PC-9 (cell line): ENCODE results near the gene ANKS6. TPM values are rescaled to one million over a fixed set of nuclear protein-coding genes. Genes with fewer than 3 reads are reported as not detected.

Source experiments
- BruUV-seq: library from RNA; stranded (reverse); fragments of 400-500 nt; replicated peaks from 2 replicates; lab custom pipeline; 2021; lab: Mats Ljungman, UMichigan
- CTCF ChIA-PET: fragments of 300-600 bp; sonication (Branson Sonifier 250); formaldehyde crosslinking; loops from one replicate; lab custom pipeline; 2022; ENCODE audit warnings: antibody characterized with exemption; lab: Charles Lee
- POLR2A ChIA-PET: fragments of 300-600 bp; sonication (Branson Sonifier 250); formaldehyde crosslinking; loops from one replicate; lab custom pipeline; 2022; ENCODE audit warnings: antibody characterized with exemption; ENCODE audit not compliant: unreplicated experiment; lab: Charles Lee
- DNase-seq, 2 experiments: peaks; one replicate each; pipeline versions ENCODE4 v3.0.0 to v3.0.0-alpha.2; 2015 to 2022; ENCODE audit warnings: mixed read lengths in 1 of 2
- H2AFZ ChIP-seq: fragments of 200-600 bp; sonication (generic); 2 replicates; pipeline ENCODE4 v1.8.1; 2017; ENCODE audit warnings: antibody characterized with exemption
- H3F3A ChIP-seq: fragments of 200-600 bp; sonication (generic); 2 replicates; pipeline ENCODE4 v1.8.1; 2017; ENCODE audit warnings: antibody characterized with exemption, mild to moderate bottlenecking, low read depth; ENCODE audit not compliant: insufficient read depth
- H3K27ac ChIP-seq: fragments of 200-600 bp; sonication (generic); 2 replicates; pipeline ENCODE4 v1.6.1; 2016; ENCODE audit warnings: mixed run types
- H3K27me3 ChIP-seq: fragments of 200-600 bp; sonication (generic); 2 replicates; pipeline ENCODE4 v1.6.1; 2016; ENCODE audit warnings: low read depth, mixed run types; ENCODE audit not compliant: insufficient read depth
- H3K36me3 ChIP-seq: fragments of 200-600 bp; sonication (generic); 2 replicates; pipeline ENCODE4 v1.6.1; 2016; ENCODE audit warnings: low read depth, mixed run types
- H3K4me1 ChIP-seq: fragments of 200-600 bp; sonication (generic); replicated peaks from 2 replicates; pipeline ENCODE4 v1.6.1; 2016; ENCODE audit warnings: mixed run types; ENCODE audit not compliant: insufficient read depth
- H3K4me2 ChIP-seq: fragments of 200-600 bp; sonication (generic); 2 replicates; pipeline ENCODE4 v1.6.1; 2017; ENCODE audit warnings: mixed run types
- H3K4me3 ChIP-seq: fragments of 200-600 bp; sonication (generic); 2 replicates; pipeline ENCODE4 v1.6.1; 2016; ENCODE audit warnings: mixed run types
- H3K79me2 ChIP-seq: fragments of 200-600 bp; sonication (generic); 2 replicates; pipeline ENCODE4 v1.6.1; 2017; ENCODE audit warnings: low read depth, mixed run types
- H3K9me2 ChIP-seq: fragments of 200-600 bp; sonication (generic); 2 replicates; pipeline ENCODE4 v1.8.1; 2017; ENCODE audit warnings: mild to moderate bottlenecking; ENCODE audit not compliant: insufficient read depth
- H3K9me3 ChIP-seq: fragments of 200-600 bp; sonication (generic); 2 replicates; pipeline ENCODE4 v1.8.1; 2016; ENCODE audit warnings: low read depth; ENCODE audit not compliant: insufficient read depth
- H4K20me1 ChIP-seq: fragments of 200-600 bp; sonication (generic); 2 replicates; pipeline ENCODE4 v1.8.1; 2017; ENCODE audit not compliant: insufficient read depth
- EZH2 ChIP-seq: fragments of 200-600 bp; sonication (generic); IDR thresholded peaks from 2 replicates; pipeline ENCODE4 v1.8.0; 2017; ENCODE audit warnings: antibody characterized with exemption, low read depth
- intact Hi-C: fragments of 100-400 bp; cut with micrococcal nuclease; formaldehyde crosslinking; loops from one replicate; pipeline ENCODE4 v1.10.0; 2022; ENCODE audit not compliant: unreplicated experiment
- total RNA-seq: library from RNA; stranded (reverse); gene quantifications from 2 replicates; pipeline ENCODE4 v1.2.3, GENCODE V29; 2021
- TF ChIP-seq, protein P1 (sequence below): fragments of 200-600 bp; sonication (generic); conservative IDR thresholded peaks from 2 replicates; pipeline ENCODE4 v1.6.1; 2017; ENCODE audit warnings: mixed run types, antibody characterized with exemption, mild to moderate bottlenecking, moderate library complexity

Gene ANKS6
- total RNA-seq, 1 experiment from 2014 or later = 74.7 TPM

DNA sequence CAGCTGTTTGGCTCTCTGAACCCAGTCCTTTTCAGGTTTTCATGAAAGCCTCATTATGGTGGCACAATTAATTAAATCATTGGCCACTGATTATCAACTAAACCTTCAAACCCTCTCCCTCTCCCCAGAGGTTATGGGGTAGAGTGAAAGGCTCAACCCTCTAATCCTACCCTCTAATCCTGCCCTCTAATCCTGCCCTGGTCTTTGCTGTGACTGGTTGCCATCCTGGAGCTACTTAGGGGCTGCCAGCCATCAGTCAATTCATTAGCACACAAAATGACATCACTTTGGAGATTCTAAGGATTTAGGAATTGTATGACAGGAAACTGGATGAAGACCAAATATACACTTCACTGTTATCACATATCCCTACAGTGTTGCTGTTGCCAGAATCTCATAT lies 36.1 kb downstream of the ANKS6 start:
- peaks cover under 1% of the 10 kb centered on the region for H3F3A ChIP-seq
- POLR2A ChIA-PET = no interaction called here
- no peaks in the 10 kb centered on the region for H3K27me3 ChIP-seq
- peaks cover 51% of the 10 kb centered on the region for H3K36me3 ChIP-seq
- no peaks in the 10 kb centered on the region for H3K9me2 ChIP-seq
- H3K27ac ChIP-seq = no peak overlapping the region
- H3K79me2 ChIP-seq = no peaks in the 10 kb centered on the region
- BruUV-seq = no TSS peak
- DNase-seq = no peak
- TF ChIP-seq EZH2 = no peak
- TF ChIP-seq, protein P1, sequence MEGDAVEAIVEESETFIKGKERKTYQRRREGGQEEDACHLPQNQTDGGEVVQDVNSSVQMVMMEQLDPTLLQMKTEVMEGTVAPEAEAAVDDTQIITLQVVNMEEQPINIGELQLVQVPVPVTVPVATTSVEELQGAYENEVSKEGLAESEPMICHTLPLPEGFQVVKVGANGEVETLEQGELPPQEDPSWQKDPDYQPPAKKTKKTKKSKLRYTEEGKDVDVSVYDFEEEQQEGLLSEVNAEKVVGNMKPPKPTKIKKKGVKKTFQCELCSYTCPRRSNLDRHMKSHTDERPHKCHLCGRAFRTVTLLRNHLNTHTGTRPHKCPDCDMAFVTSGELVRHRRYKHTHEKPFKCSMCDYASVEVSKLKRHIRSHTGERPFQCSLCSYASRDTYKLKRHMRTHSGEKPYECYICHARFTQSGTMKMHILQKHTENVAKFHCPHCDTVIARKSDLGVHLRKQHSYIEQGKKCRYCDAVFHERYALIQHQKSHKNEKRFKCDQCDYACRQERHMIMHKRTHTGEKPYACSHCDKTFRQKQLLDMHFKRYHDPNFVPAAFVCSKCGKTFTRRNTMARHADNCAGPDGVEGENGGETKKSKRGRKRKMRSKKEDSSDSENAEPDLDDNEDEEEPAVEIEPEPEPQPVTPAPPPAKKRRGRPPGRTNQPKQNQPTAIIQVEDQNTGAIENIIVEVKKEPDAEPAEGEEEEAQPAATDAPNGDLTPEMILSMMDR = no peak
- intact Hi-C loops = no loop called here
- CTCF ChIA-PET = interaction anchor here (0.6 kb wide), 1 partner anchor 14 kb away, joined by 3 read pairs; no protein-coding TSS in a partner anchor
- no peaks in the 10 kb centered on the region for H4K20me1 ChIP-seq
- no peak overlapping the region for H2AFZ ChIP-seq
- H3K4me3 ChIP-seq = no peak overlapping the region
- H3K4me2 ChIP-seq = no peak overlapping the region
- peaks cover 13% of the 10 kb centered on the region; the same call in 1 of the 2 replicates for H3K4me1 ChIP-seq
- no peaks in the 10 kb centered on the region for H3K9me3 ChIP-seq

DNA sequence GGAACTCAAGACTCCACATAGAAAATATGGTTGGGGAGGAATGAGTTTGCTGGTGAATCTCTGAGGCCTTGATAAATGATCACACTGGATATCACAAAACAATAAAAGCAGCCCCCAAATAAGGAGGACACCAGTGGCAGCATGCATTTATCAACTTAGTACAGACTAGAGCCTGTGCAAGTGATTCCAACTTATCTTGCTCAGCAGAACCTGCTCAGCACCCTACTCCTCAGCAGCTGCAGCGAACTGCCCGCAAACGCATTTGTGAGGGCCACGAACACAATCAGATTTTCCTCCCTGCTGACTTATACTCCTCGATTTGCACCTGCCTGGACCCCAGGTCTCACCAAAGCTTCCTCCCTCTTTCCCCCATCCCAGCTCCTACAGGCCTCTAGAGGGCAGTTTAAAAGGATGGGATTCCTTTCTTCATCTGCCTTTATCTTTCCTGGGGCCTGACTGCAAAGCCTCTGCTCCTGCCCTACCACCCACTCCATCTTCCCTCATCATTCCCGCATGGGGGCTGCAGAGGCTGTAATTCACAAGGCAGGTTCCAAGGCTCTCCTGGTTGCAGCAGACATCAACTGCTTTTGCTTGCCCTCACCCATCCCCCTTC lies 41.2 kb downstream of the ANKS6 start:
- CTCF ChIA-PET = interaction anchor here (0.6 kb wide), 1 partner anchor 9 kb away, joined by 3 read pairs; no protein-coding TSS in a partner anchor
- Histone ChIP-seq H3K27me3 (no peaks in the 10 kb centered on the region), H3K36me3 (peaks cover 14% of the 10 kb centered on the region), H2AFZ (no peak overlapping the region), H3K4me2 (no peak overlapping the region), H3K4me3 (no peak overlapping the region), H3K27ac (no peak overlapping the region), H3K4me1 (no peaks in the 10 kb centered on the region), H3F3A (no peaks in the 10 kb centered on the region), H4K20me1 (no peaks in the 10 kb centered on the region), H3K79me2 (no peaks in the 10 kb centered on the region), H3K9me3 (no peaks in the 10 kb centered on the region), H3K9me2 (no peaks in the 10 kb centered on the region)
- intact Hi-C loops = no loop called here
- no peak for DNase-seq
- BruUV-seq = no TSS peak
- POLR2A ChIA-PET = no interaction called here
- no peak for TF ChIP-seq EZH2
- TF ChIP-seq, protein P1 = no peak

DNA sequence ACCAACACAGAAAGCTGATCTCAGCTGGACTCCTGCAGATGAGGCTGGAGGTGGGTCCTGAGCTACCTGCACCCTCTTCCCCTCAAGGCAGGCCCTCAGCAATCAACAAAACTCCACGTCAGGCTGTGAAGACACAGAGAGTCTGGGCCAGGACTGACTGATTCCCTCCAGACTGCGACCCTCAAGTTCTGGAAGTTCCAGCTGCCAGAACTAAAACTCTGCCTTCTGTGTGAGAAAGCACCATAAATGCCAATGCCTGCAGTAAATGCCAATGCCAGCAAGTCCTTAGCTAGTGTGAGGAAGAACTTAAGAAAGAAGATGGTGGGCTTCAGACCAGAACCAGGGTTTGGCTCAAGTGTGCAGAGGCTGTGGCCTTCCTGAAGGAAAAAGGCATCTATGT lies 45.1 kb downstream of the ANKS6 start:
- no TSS peak for BruUV-seq
- intact Hi-C loops = no loop called here
- H3K36me3 ChIP-seq = 0 out of 2 replicates have a peak, but pooled peaks cover 10% of the 10 kb centered on the region
- H3K4me3 ChIP-seq = no peak overlapping the region
- no peak overlapping the region for H3K27ac ChIP-seq
- H2AFZ ChIP-seq = no peak overlapping the region
- H3K4me1 ChIP-seq = no peaks in the 10 kb centered on the region
- H3K79me2 ChIP-seq = no peaks in the 10 kb centered on the region
- H3K4me2 ChIP-seq = no peak overlapping the region
- no peaks in the 10 kb centered on the region; the same call in 1 of the 2 replicates for H4K20me1 ChIP-seq
- H3F3A ChIP-seq = no peaks in the 10 kb centered on the region
- no peaks in the 10 kb centered on the region for H3K27me3 ChIP-seq
- H3K9me2 ChIP-seq = no peaks in the 10 kb centered on the region
- POLR2A ChIA-PET = no interaction called here
- CTCF ChIA-PET = no interaction called here
- no peak for DNase-seq
- no peaks in the 10 kb centered on the region for H3K9me3 ChIP-seq
- TF ChIP-seq, protein P1 = no peak
- TF ChIP-seq EZH2 = no peak
